AG10803 (cell line): ENCODE measurements around the gene GRHPR.

Experiments
- DNase-seq: peaks from one replicate; pipeline ENCODE4 v3.0.0; 2010; ENCODE audit warnings: low read depth
- H3K4me3 ChIP-seq: 2 replicates; pipeline ENCODE4 v1.5.1; 2011; ENCODE audit warnings: mild to moderate bottlenecking, low read length, control low read depth
- CTCF ChIP-seq: conservative IDR thresholded peaks from 2 replicates; pipeline ENCODE4 v1.5.1; 2011; ENCODE audit warnings: mild to moderate bottlenecking, low read length, control low read depth, inconsistent platforms

GRHPR gene

GRCh38 chr9:37446401-37446800 is 23.9 kb downstream of the GRHPR start:
- TF ChIP-seq CTCF = no peak
- no peak overlapping the region for H3K4me3 ChIP-seq
- no peak for DNase-seq

GRCh38 chr9:37447111-37447510 is 24.6 kb downstream of the GRHPR start:
- H3K4me3 ChIP-seq = no peak overlapping the region
- TF ChIP-seq CTCF = no peak
- DNase-seq = no peak

GRCh38 chr9:37449862-37450632 is 27.6 kb downstream of the GRHPR start:
- no peak for TF ChIP-seq CTCF
- no peak overlapping the region for H3K4me3 ChIP-seq
- no peak for DNase-seq

- no peak overlapping the region for H3K4me3 ChIP-seq
- no peak for DNase-seq
- TF ChIP-seq CTCF = no peak
Measured at GRCh38 chr9:37451628-37452027, 29.1 kb downstream of the GRHPR start.

GRCh38 chr9:37452611-37453010 is 30.1 kb downstream of the GRHPR start:
- DNase-seq = no peak
- TF ChIP-seq CTCF = no peak
- no peak overlapping the region for H3K4me3 ChIP-seq

GRCh38 chr9:37453827-37454226 is 31.3 kb downstream of the GRHPR start:
- no peak for DNase-seq
- TF ChIP-seq CTCF = no peak
- H3K4me3 ChIP-seq = no peak overlapping the region

GRCh38 chr9:37454238-37454637 is 31.7 kb downstream of the GRHPR start:
- no peak for DNase-seq
- TF ChIP-seq CTCF = no peak
- H3K4me3 ChIP-seq = no peak overlapping the region
